HG03442 (cell line): Measurements from ENCODE around the gene SIT1.

Experiments
- ATAC-seq: cut with Tn5 transposase; IDR thresholded peaks from one replicate; pipeline ENCODE4 v1.9.1; 2021; ENCODE audit warnings: mild to moderate bottlenecking, moderate library complexity; ENCODE audit not compliant: unreplicated experiment

SIT1 gene

DNA sequence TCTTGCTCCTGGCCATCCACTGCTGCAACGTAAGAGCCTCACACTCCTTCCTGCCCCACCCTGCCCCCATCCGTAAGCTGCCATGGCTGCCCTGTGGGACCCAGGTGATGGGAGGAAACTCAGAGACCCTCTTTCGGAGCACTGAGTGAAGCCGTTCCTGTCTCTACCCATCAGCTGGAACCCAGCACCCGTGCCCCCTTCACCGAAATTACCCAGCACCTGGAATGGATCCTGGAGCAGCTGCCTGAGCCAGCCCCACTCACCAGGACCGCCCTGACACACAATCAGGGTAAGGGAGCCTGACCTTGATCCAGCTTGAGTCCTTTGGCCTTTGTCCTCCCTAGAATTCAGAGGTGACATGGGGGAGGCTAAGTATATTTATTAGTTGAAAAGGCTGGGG, 42.5 kb downstream of the SIT1 start:
- ATAC-seq, result no peak

DNA sequence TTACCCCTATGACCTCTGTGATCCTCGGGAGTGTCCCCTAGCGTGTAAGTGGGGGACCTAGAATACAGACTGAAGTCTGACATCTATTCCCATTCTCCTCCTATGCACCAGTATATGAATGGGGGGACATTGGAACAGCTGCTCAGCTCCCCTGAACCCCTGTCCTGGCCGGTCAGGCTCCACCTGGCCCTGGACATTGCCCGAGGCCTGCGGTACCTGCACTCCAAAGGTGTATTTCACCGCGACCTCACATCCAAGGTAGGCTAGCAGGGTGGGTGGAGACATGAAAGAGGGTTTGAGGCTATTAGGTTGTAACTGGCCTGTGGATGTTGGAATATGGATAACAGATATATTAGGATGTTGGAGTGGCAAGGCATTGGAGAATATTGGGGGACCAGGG, 44.0 kb downstream of the SIT1 start:
- no peak for ATAC-seq

DNA sequence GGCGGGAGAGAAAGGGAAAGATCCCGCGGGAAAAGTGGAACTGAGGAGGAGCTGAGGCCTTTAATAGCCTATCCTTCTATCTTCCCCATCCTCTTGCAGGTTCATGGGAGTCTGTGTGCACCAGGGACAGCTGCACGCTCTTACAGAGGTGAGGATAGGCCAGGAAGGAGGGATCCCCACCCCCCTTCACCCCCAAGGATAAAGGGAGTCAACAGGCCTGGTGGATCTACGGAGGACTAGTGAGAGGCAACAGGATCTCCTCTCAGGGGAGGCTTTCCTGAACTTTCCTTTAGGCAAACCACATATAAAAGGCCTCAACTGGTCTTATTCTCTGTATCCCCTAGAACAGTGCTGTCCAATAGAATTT, 44.6 kb downstream of the SIT1 start:
- ATAC-seq, result no peak

DNA sequence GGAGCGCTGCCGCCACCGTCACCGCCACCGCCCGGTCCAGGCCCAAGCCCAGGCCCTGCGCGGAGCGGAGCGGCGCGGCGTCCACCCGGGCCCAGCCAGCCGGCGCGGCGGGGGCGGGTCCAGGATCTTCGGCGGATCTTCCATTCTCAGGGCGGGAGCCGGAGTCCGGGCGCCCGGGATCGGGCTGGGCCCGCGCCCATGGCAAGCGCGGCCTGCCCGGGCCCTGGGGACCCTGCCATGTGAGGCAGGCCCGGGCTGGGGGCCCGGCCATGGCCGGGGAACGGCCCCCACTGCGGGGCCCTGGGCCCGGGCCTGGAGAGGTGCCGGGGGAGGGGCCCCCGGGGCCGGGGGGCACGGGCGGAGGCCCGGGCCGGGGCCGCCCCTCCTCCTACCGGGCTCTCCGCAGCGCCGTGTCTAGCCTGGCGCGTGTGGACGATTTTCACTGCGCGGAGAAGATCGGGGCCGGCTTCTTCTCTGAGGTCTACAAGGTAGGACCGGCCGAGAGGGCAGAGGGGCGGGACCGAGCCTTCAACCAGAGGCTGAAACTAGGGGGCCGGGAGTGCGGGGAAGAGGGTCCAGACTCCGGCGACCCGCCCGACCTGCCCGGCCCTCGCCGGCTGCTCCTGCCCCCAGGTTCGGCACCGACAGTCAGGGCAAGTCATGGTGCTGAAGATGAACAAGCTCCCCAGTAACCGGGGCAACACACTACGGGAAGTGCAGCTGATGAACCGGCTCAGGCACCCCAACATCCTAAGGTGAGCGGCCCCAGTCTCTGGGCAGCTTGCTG, 45.2 kb downstream of the SIT1 start:
- peak; percentile 13 for ATAC-seq

DNA sequence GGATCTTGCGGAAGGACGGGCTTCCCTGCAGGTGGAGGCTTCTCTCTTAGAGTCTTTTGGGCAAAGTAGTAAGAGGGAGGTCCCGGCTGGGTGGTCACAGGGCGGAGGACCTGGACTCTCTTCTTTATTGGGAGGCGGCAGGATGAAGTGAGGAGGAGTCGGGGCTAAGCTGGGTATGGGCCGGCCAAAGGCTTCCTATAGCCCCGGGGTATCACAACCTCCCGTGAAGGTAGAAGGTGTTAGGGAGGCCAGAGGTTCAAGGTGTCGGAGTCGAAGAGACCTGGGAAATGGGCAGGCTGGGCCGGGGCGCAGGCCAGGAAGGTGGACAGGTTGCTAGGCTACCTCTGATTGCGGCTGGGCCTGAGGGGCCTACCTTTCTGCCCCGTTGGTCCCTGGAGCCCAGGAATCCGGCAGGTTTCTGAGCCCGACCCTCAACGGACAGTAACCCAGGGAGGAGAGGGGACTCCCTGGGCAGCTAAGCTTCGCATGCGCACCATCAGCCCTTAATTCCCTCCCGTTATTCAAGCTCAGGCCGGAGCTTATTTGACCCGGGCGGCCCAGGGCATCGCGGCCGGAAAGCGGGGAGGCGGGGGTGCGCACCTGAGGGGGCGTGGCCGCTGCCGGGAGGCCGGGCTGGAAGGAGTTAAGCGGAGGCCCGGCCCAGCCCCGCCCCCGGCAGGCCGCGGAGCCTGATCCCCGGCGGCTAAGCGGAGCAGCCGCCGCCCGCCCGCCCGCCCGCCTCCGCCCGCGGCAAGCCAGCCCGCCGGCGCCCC, 46.0 kb downstream of the SIT1 start, which contains the start of gene TESK1:
TESK1 (plus strand) TSS at position 685 of the 773 bp plus-strand sequence. CDS start 358 bp downstream, outside the sequence.
- ATAC-seq, result peak; percentile 34

DNA sequence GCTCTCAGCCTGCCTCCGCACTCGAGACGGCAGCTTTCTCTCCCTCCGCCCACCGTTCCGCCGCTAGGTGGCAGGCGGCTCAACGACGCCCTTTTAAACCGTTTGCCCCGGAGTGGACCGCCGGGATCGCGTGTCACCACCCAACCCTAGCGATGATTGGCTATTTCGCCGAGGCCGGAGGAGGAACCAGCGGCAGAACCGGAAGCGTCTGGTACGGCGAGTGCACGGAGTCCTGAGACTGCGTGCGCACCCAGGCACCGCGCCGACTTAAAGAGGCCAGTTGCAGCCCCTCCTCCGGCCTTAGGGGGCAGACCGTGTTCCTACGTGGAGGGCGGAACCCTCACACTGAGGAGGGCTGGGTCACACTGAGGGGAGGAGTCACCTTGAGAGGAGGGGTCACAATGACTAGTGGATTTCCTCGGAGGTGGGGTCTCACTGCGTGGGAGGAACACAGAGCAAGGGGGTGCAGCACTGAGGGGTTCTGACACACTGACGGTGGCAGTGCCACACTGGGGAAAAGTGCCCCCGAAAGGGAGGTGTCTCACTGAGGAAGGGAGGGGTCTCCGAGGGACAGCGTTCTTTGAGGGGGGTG, 46.6 kb downstream of the SIT1 start:
- ATAC-seq, result peak; percentile 84

DNA sequence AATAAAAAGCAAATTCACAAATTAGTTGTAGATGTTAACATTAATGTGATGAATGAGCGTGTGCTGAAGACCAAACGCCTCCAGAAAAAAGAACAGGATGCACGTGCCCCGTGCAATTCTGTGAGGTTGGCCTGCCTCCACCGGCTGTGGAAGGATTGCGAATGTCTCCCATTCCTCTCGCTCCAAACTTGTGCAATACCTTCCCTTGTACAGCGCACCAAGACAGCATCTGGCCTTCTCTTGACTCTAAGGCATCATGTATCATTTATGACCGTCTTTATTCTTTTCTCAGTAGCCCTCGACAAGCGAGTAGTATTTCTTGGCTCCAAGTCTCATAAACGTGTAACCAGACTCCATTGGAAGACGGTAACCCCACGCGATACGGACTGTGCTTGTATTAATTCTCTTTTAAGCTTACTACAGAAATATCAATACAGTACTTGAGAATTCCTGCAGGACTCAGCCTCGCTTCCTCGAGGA, 47.2 kb downstream of the SIT1 start:
- no peak for ATAC-seq

DNA sequence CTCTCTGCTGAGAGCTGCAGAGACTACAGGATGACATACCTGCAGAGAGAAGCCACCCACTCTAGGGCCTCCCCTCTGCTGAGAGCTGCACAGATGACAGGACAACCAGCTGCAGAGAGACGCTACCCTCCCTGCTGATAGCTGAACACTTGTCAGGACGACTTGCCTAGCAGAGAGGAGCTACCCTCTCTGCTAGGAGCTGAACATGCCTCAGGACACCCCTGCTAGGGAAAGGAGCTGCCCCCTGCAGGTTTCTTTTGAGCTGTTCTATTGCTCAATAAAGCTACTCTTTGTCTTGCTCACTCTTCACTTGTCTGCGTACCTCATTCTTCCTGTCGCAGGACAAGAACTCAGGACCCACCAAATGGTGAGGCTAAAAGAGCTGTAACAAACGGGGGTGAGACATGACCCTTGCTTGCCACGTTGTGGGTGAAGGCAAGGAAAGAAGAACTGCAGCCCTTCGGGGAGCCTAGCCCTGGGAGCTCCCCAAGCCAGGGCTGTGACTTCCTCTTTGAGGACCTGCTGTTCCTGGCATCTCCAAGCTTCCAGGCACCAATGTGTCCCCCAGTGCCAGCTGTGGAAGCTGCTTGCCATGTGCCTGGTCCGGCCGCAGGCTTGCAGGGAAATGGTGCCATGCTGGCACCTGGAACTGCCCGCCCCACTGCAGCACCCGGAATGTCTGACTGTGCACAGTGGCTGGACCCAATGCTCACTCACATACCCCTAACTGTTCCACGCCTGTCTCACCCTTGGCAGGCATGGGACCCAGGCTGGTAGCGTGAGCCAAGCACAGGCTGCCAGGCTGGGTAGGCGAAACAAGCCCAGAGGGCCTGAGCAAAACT, 50.7 kb downstream of the SIT1 start:
- no peak for ATAC-seq
